Natural killer cell (primary cell): ENCODE results near the gene ATF4. TPM values are rescaled to one million over a fixed set of nuclear protein-coding genes. Genes with fewer than 3 reads are reported as not detected.

ENCODE experiments used
- ATAC-seq, 3 donors: fragments of 150-1000 bp in 2 of 3; fragments of 200-7000 bp in 1 of 3; cut with Tn5 transposase; 1 replicate in 1 of 3; 2 replicates in 2 of 3; pipeline ENCODE4 v1.10.0; 2021; ENCODE audit warnings: mild to moderate bottlenecking in 2 of 3, moderate library complexity in 2 of 3
- DNase-seq, 2 donors: peaks; one replicate each; pipeline versions ENCODE4 v3.0.0 to v3.0.0-alpha.2; 2013 to 2021; ENCODE audit warnings: mixed read lengths in 1 of 2
- H3K27ac ChIP-seq: one replicate; pipeline ENCODE4 v1.5.1; 2013; ENCODE audit warnings: mild to moderate bottlenecking, low read length
- H3K27me3 ChIP-seq: one replicate; pipeline ENCODE4 v1.6.1; 2013; ENCODE audit warnings: low read length; ENCODE audit not compliant: control insufficient read depth, insufficient read depth
- H3K36me3 ChIP-seq: one replicate; pipeline ENCODE4 v1.6.1; 2013; ENCODE audit warnings: low read length; ENCODE audit not compliant: control insufficient read depth, insufficient read depth
- H3K4me1 ChIP-seq: one replicate; pipeline ENCODE4 v1.6.1; 2013; ENCODE audit warnings: low read length; ENCODE audit not compliant: control insufficient read depth, insufficient read depth
- H3K4me3 ChIP-seq: one replicate; pipeline ENCODE4 v1.5.1; 2013; ENCODE audit warnings: low read length
- H3K9me3 ChIP-seq: one replicate; pipeline ENCODE4 v1.6.1; 2013; ENCODE audit warnings: low read length; ENCODE audit not compliant: control insufficient read depth, insufficient read depth
- H3K27ac Mint-ChIP-seq, 2 donors: one replicate each; pipeline ENCODE4 v1.8.0; 2022; ENCODE audit warnings: mild to moderate bottlenecking in 2 of 2, mixed read lengths in 2 of 2, moderate library complexity in 1 of 2
- H3K27me3 Mint-ChIP-seq, 2 donors: one replicate each; pipeline ENCODE4 v1.8.0; 2022; ENCODE audit warnings: low read depth in 2 of 2, mixed read lengths in 2 of 2
- H3K36me3 Mint-ChIP-seq: one replicate; pipeline ENCODE4 v1.8.0; 2022; ENCODE audit warnings: mixed read lengths
- H3K4me1 Mint-ChIP-seq, 2 donors: one replicate each; pipeline ENCODE4 v1.8.0; 2022; ENCODE audit warnings: mixed read lengths in 2 of 2
- H3K4me3 Mint-ChIP-seq: one replicate; pipeline ENCODE4 v1.8.0; 2022; ENCODE audit warnings: mild to moderate bottlenecking, moderate library complexity, mixed read lengths
- H3K9me3 Mint-ChIP-seq, 2 donors: one replicate each; pipeline ENCODE4 v1.8.0; 2022; ENCODE audit warnings: mixed read lengths in 2 of 2
- CTCF ChIP-seq: fragments of 200-600 bp; IDR thresholded peaks from one replicate; pipeline ENCODE4 v1.8.0; 2022; ENCODE audit warnings: antibody characterized with exemption
- WGBS: methylation state at CpG from one replicate; pipeline ENCODE4 v1.1.7; 2013; ENCODE audit warnings: missing lambda C conversion rate; ENCODE audit not compliant: insufficient coverage; 5-methylcytosine and 5-hydroxymethylcytosine counted together
- intact Hi-C: fragments of 100-400 bp; cut with micrococcal nuclease; formaldehyde crosslinking; loops from one replicate; pipeline ENCODE4 v1.14.2; 2022
- total RNA-seq, 4 donors: library from RNA; stranded (reverse); fragments of 120-200 nt in 1 of 4; gene quantifications; one replicate each; pipeline versions ENCODE4 v1.2.3 to v1.2.4, GENCODE V29; 2013 to 2022

ATF4 gene
- total RNA-seq, 3 donors from 2014 or later (not counting 1 experiment from before 2014, with no cell fraction given): 235 to 242 (median 238) TPM

DNA sequence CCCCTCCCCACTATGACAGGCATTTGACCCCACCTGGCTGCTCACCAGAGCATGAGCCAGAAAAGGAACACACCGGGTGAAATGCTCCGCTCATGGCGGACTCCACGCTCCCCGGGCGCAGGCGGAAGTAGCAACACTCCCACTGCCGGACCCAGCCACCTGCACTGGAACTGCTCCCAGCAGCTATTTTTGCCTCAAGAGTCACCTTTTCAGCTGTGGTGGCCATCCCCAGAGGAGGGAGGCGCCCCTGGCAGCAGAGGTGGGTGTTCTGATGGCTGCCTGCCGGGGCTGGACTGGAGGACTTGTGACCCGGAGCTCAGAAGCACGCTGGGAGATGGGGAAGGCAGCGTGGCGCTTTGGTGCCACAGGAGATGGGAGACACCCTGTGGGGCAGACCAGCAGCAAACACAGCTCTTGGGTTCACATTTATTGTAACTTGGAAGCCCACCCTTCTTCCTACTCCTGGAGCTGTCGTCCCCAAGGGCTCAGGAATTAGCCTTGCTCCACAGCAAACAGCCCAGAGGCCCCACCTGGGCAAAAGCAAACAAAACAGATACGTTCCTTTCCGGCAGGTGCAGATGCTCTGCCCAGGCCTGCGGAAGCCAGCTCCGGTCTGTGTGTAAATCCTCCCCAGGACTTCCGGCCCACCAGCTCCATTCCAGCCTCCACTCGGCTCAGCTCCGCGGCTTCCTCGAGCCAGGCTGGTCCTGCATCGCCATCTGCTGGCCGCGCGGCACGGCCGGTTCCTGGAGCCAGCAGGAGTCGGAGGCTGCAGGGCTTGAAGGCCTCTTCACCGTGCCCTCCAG, 8.5 kb downstream of the ATF4 start:
- Mint-ChIP-seq H3K27ac (peak overlapping the region; percentile 71 to 75), H3K4me3 (peak overlapping the region; percentile 53), H3K27me3 (no peaks in the 10 kb centered on the region), H3K9me3 (no peaks in the 10 kb centered on the region), H3K4me1 (peaks cover 54 to 76% of the 10 kb centered on the region in 2 donors), H3K36me3 (no peaks in the 10 kb centered on the region)
- H3K27me3 ChIP-seq: no peaks in the 10 kb centered on the region
- peak overlapping the region; percentile 36 for H3K27ac ChIP-seq
- H3K9me3 ChIP-seq: no peaks in the 10 kb centered on the region
- peaks cover 76% of the 10 kb centered on the region for H3K4me1 ChIP-seq
- peak; percentile 87 to 97 for DNase-seq
- H3K36me3 ChIP-seq: peaks cover 37% of the 10 kb centered on the region
- intact Hi-C loops: loop anchor here (1.0 to 2.0 kb wide), 3 partner anchors 34 to 358 kb away; partner anchors contain the start of gene RPL3
- H3K4me3 ChIP-seq: no peak overlapping the region
- TF ChIP-seq CTCF: peak; percentile 93
- 38% methylated on average over 32 of the region's 32 CpGs for WGBS
- ATAC-seq: peak; percentile 59 to 82 (median 62)

DNA sequence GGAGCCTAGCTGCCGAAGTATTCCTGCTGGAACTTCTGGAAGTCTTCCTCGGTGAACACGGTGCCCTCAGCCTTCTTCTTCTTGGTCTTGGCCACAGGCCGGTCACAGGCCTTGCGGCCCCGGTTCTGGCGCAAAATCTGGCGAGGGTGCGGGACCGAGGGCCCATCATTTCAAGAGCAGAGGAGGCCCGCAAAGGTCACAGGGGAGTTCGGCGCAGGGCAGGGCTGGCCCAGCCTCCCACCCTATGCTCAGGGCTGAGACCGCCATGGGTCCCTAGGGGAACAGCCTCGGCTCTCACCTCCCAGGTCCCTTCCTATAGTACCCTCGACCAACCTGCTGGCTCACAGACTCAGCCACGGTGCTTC, 9.1 kb downstream of the ATF4 start:
- H3K9me3 Mint-ChIP-seq: no peaks in the 10 kb centered on the region
- no peak overlapping the region for H3K4me3 ChIP-seq
- H3K4me3 Mint-ChIP-seq: peak overlapping the region; percentile 53
- no peak overlapping the region for H3K27ac ChIP-seq
- no peaks in the 10 kb centered on the region for H3K27me3 Mint-ChIP-seq
- H3K27ac Mint-ChIP-seq: peak overlapping the region; percentile 71 to 75
- H3K36me3 Mint-ChIP-seq: no peaks in the 10 kb centered on the region
- H3K4me1 Mint-ChIP-seq: peaks cover 54 to 77% of the 10 kb centered on the region in 2 donors
- intact Hi-C loops: loop anchor here (1.0 to 2.0 kb wide), 3 partner anchors 34 to 359 kb away; partner anchors contain the start of gene RPL3
- DNase-seq: no peak
- no peaks in the 10 kb centered on the region for H3K9me3 ChIP-seq
- ATAC-seq: no peak
- TF ChIP-seq CTCF: peak; percentile 62
- peaks cover 31% of the 10 kb centered on the region for H3K36me3 ChIP-seq
- H3K4me1 ChIP-seq: peaks cover 71% of the 10 kb centered on the region
- H3K27me3 ChIP-seq: no peaks in the 10 kb centered on the region
- WGBS: 69% methylated on average over 17 of the region's 17 CpGs

DNA sequence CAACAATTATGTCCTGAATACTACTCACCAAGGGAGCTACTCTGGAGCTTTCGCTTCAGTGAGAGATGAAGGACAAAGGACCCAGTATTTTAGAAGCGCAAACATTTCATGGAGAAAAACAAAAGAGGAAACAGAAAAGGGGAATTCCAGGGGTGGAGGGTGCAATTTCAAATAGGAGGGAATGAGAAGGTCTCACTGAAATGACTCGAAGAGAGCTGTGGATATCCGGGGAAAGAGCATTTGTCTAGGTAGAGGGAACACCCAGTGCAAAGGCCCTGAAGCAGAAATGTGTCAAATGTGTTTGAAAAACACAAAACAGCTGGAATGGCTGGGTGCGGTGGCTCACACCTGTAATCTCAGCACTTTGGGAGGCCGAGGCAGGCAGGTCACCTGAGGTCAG, 9.8 kb downstream of the ATF4 start:
- DNase-seq: no peak
- Histone ChIP-seq H3K27me3 (no peaks in the 10 kb centered on the region), H3K36me3 (peaks cover 24% of the 10 kb centered on the region), H3K4me3 (no peak overlapping the region), H3K9me3 (no peaks in the 10 kb centered on the region), H3K4me1 (peaks cover 75% of the 10 kb centered on the region), H3K27ac (no peak overlapping the region)
- no peak for ATAC-seq
- Mint-ChIP-seq H3K27ac (peak overlapping the region; percentile 92 to 97), H3K9me3 (no peaks in the 10 kb centered on the region), H3K36me3 (no peaks in the 10 kb centered on the region), H3K27me3 (no peaks in the 10 kb centered on the region), H3K4me1 (peaks cover 47 to 73% of the 10 kb centered on the region in 2 donors), H3K4me3 (peak overlapping the region; percentile 47)
- intact Hi-C loops: loop anchor here (2.0 to 10.0 kb wide), 4 partner anchors 187 to 1115 kb away; partner anchors contain the start of gene CBX6
- TF ChIP-seq CTCF: no peak
- WGBS: 89% methylated on average over 6 of the region's 6 CpGs
